Fibroblast of the aortic adventitia (primary cell): ENCODE results near the gene ADCY1. TPM values are rescaled to one million over a fixed set of nuclear protein-coding genes. Genes with fewer than 3 reads are reported as not detected.

ENCODE experiments used
- DNase-seq: peaks from one replicate; pipeline ENCODE4 v3.0.0-alpha.2; 2010; ENCODE audit warnings: low read depth
- H3K4me3 ChIP-seq: 2 replicates; pipeline ENCODE4 v1.5.1; 2011; ENCODE audit warnings: low read depth, mild to moderate bottlenecking, control low read depth, low read length, moderate library complexity
- total RNA-seq: library from RNA; depleted of rRNA; stranded (reverse); fragments of >200 nt; gene quantifications from 2 replicates; pipeline ENCODE4 v1.2.3, GENCODE V29; 2012; ENCODE audit warnings: low replicate concordance
- TF ChIP-seq, protein P1 (sequence below): IDR thresholded peaks from 2 replicates; pipeline ENCODE4 v1.5.1; 2011; ENCODE audit warnings: mild to moderate bottlenecking, low read length, control low read depth, inconsistent platforms; ENCODE audit not compliant: insufficient read depth

ADCY1 gene
- total RNA-seq, 1 donor, result 0.72 TPM

DNA sequence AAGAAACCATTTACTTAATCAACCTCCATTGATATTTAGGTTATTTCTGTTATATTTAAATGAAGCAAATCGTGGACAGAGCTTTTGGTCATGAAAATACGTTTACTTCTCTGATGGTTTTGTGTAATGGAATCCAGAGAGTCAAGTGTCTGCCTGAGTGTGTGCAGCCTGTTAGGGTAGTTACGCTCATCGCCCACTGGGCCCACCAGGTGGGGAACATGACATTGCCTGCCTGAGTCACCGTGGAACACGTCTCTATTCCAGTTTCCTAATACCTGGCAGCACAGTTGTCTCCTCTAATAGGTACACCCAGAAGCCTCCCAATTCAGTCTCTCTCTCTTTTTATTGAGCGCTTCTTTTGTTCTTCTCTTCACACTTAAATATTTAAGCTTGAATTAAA lies 91.0 kb downstream of the ADCY1 start:
- no peak for DNase-seq
- TF ChIP-seq, protein P1, sequence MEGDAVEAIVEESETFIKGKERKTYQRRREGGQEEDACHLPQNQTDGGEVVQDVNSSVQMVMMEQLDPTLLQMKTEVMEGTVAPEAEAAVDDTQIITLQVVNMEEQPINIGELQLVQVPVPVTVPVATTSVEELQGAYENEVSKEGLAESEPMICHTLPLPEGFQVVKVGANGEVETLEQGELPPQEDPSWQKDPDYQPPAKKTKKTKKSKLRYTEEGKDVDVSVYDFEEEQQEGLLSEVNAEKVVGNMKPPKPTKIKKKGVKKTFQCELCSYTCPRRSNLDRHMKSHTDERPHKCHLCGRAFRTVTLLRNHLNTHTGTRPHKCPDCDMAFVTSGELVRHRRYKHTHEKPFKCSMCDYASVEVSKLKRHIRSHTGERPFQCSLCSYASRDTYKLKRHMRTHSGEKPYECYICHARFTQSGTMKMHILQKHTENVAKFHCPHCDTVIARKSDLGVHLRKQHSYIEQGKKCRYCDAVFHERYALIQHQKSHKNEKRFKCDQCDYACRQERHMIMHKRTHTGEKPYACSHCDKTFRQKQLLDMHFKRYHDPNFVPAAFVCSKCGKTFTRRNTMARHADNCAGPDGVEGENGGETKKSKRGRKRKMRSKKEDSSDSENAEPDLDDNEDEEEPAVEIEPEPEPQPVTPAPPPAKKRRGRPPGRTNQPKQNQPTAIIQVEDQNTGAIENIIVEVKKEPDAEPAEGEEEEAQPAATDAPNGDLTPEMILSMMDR, result no peak

DNA sequence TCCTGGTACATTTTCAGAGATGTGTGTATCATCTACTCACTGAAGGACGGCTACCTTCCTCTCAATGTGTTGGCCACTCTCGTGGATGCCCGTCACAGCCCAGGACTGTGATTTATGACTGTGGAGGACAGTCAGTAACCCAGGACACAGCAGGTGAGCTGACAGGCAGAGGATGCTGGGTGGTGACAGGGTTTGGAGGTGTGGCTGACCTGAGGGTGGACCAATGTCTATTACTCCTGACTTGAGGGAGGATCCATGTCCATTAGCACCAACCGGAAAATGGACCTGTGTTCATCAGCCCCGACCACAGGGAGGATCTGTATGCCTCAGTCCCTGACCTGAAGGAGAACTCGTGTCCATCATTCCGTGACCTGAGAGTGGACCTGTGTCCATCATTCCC lies 96.1 kb downstream of the ADCY1 start:
- no peak for DNase-seq
- no peak overlapping the region for H3K4me3 ChIP-seq
- TF ChIP-seq, protein P1, result no peak

More for the DNA sequence above, 91.0 kb downstream of the ADCY1 start:
- no peak overlapping the region for H3K4me3 ChIP-seq

DNA sequence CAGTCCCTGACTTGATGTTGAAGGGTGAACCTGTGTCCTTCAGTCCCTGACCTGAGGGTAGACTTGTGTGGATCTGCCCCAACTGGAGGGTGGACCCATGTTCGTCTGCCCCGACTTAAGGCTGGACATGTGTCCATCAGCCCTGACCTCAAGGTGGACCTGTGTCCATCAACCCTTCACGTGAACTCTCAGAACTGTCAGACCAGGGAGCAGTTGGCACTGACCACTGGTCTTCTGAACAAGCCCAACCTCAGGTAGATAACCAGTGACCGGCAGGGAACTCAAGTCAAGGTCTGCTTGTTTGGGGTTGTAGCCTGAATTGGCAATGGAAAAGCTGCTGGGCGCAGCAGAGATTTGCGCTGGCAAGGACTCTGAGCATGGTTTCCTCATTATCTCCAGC lies 96.5 kb downstream of the ADCY1 start:
- TF ChIP-seq, protein P1, result no peak
- no peak for DNase-seq

DNA sequence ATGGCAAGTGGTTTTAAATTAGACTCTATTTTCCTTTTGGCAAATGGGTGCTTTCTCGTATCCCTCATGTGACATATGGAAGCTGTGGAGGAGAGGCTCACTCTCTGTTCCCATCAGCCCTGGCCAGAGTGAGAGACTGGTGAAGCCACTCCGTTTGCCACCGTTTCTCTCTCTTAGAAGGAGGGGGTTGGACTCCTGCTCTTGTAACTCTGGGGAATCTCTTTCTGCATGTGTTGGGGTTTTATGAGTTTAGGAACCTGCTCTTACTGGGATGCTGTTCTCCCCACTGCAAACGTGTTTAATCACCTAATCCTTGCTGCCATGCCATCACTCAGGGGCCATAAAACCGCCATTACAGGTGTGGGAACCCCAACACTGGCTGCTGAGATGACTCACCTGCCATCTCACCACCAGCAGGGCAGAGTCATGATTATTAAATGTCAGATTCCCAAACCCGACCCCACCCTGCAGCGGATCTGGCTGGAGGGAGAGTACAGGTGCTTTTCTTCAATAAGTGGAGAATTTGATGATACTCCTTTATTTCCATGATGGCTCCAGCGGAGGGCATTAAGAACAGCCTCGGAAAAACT lies 103.2 kb downstream of the ADCY1 start:
- TF ChIP-seq, protein P1, result no peak
- H3K4me3 ChIP-seq, result no peak overlapping the region

More for the DNA sequence above, 96.5 kb downstream of the ADCY1 start:
- no peak overlapping the region for H3K4me3 ChIP-seq

DNA sequence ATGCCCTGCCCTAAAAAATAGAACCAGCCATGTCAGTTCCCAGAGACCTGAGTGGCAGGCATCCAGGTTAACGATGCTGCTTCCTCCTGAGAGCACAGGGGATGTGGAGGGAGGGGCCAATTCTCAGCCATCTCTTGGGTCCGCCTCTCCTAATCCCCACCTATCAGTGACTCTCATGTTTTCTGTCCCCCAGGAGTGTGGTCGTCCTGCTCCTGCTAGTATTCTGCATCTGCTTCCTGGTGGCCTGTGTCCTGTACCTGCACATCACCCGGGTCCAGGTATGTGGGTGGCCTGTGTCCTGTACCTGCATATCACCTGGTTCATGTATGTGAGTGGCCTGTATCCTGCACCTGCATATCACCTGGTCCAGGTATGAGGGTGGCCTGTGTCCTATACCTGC lies 105.3 kb downstream of the ADCY1 start:
- TF ChIP-seq, protein P1, result no peak
- DNase-seq, result no peak
- no peak overlapping the region for H3K4me3 ChIP-seq

More for the DNA sequence above, 103.2 kb downstream of the ADCY1 start:
- DNase-seq, result no peak

DNA sequence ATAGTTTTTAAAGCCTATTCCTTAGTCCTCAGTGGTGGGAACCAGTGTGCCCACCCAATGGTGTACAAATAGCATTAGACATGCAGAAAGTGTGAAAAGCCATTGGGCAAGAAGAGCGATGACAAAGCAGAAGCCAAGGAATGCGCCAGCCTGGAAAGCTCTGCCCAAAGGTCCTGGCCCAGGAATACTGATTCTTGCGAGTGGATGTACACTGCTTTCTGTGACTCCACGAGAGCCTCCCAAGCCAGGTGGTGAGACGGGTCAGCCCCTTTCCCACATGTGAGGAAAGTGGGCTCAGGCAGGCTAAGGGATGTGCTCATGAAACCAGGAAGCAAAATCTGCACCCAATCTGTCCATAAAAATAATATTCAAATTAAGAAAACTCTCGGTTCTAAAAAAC lies 106.6 kb downstream of the ADCY1 start:
- no peak overlapping the region for H3K4me3 ChIP-seq

More for the DNA sequence above, 106.6 kb downstream of the ADCY1 start:
- DNase-seq, result no peak
- TF ChIP-seq, protein P1, result no peak
